ENCODE data around the gene APPL2.

Gene APPL2

DNA sequence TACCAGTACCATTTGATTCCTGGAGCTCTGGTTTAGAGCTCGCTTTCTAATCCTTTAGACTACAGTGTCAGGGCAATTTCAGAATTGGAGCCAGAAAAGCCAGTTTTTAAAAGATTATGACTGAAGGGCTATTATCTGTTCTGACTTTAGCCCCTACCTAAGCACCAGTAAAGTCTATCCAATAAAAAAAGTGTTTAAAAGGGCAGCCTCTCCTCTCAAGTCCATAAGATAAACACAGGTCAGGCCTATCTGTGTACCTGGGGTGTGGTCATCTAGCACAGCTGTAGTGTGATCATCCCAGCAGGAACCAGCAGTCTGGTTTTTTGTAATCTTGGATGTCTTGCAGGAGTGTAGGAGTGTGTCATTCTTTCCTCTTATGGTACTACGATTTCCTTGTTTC lies 6.6 kb downstream of the APPL2 start:
- H3K9ac ChIP-seq (ENCODE audit: insufficient read length), result no peak overlapping the region
- TF ChIP-seq POLR2AphosphoS5 (IDR thresholded peaks at IDR 0.05; ENCODE audit: borderline replicate concordance, low read depth, low read length), result no peak
- no peak for TF ChIP-seq FOXP2 (optimal IDR thresholded peaks at IDR 0.05; ENCODE audit: control extremely low read depth, extremely low read length, insufficient read depth)
- no peak for TF ChIP-seq EZH2 (IDR thresholded peaks at IDR 0.05)
- no peak overlapping the region for H3K27ac ChIP-seq
- no peak for DNase-seq (ENCODE audit: low read depth, low spot score)
- no peak overlapping the region for H3K4me3 ChIP-seq
- peaks cover 9% of the 10 kb centered on the region; the same call in 1 of the 2 replicates for H3K36me3 ChIP-seq (ENCODE audit: insufficient read depth, low read length)
- H3K9me3 ChIP-seq (ENCODE audit: low read depth, low read length), result no peaks in the 10 kb centered on the region

GRCh38 chr12:105228966-105229365 lies 7.0 kb downstream of the APPL2 start:
- H3K27ac ChIP-seq, result no peak overlapping the region
- no peaks in the 10 kb centered on the region for H3K9me3 ChIP-seq (ENCODE audit: low read depth, low read length)
- DNase-seq (ENCODE audit: low read depth, low spot score), result no peak
- TF ChIP-seq FOXP2 (optimal IDR thresholded peaks at IDR 0.05; ENCODE audit: control extremely low read depth, extremely low read length, insufficient read depth), result no peak
- no peak for TF ChIP-seq EZH2 (IDR thresholded peaks at IDR 0.05)
- TF ChIP-seq POLR2AphosphoS5 (IDR thresholded peaks at IDR 0.05; ENCODE audit: borderline replicate concordance, low read depth, low read length), result no peak
- peaks cover 10% of the 10 kb centered on the region; the same call in 1 of the 2 replicates for H3K36me3 ChIP-seq (ENCODE audit: insufficient read depth, low read length)
- H3K9ac ChIP-seq (ENCODE audit: insufficient read length), result no peak overlapping the region
- no peak overlapping the region for H3K4me3 ChIP-seq

GRCh38 chr12:105228494-105228893 lies 7.5 kb downstream of the APPL2 start:
- TF ChIP-seq EZH2 (IDR thresholded peaks at IDR 0.05) (no peak), FOXP2 (optimal IDR thresholded peaks at IDR 0.05; ENCODE audit: control extremely low read depth, extremely low read length, insufficient read depth) (no peak), POLR2AphosphoS5 (IDR thresholded peaks at IDR 0.05; ENCODE audit: borderline replicate concordance, low read depth, low read length) (no peak)

DNA sequence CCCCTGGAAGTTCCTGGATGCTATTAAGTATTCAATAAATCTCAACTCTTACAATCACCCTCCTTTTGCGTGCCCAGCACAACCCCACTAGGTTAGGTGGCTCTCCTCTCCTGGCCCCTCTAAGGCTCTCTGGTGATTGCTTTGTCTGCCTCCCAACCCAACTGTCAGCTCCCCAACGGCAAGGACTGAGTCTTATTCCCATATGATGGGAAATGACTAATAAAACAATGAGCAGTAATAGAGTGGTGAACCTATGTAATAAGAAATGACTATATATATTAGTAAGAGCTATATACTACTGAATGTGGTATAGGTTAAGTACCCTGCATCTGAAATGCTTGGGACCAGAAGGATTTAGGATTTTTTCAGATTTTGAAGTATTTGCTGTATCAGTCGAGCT lies 8.1 kb downstream of the APPL2 start:
- Histone ChIP-seq H3K9me3 (ENCODE audit: low read depth, low read length) (no peaks in the 10 kb centered on the region), H3K36me3 (ENCODE audit: insufficient read depth, low read length) (peaks cover 14% of the 10 kb centered on the region; the same call in 1 of the 2 replicates), H3K27ac (no peak overlapping the region), H3K4me3 (no peak overlapping the region), H3K9ac (ENCODE audit: insufficient read length) (no peak overlapping the region)
- TF ChIP-seq POLR2AphosphoS5 (IDR thresholded peaks at IDR 0.05; ENCODE audit: borderline replicate concordance, low read depth, low read length) (no peak), EZH2 (IDR thresholded peaks at IDR 0.05) (no peak), FOXP2 (optimal IDR thresholded peaks at IDR 0.05; ENCODE audit: control extremely low read depth, extremely low read length, insufficient read depth) (no peak)
- no peak for DNase-seq (ENCODE audit: low read depth, low spot score)

More at GRCh38 chr12:105228494-105228893, 7.5 kb downstream of the APPL2 start:
- Histone ChIP-seq H3K4me3 (no peak overlapping the region), H3K27ac (no peak overlapping the region), H3K36me3 (ENCODE audit: insufficient read depth, low read length) (peaks cover 14% of the 10 kb centered on the region; the same call in 1 of the 2 replicates), H3K9ac (ENCODE audit: insufficient read length) (no peak overlapping the region), H3K9me3 (ENCODE audit: low read depth, low read length) (no peaks in the 10 kb centered on the region)
- DNase-seq (ENCODE audit: low read depth, low spot score), result no peak

- H3K36me3 ChIP-seq (ENCODE audit: insufficient read depth, low read length), result peaks cover 16% of the 10 kb centered on the region; the same call in 1 of the 2 replicates
- H3K4me3 ChIP-seq, result peak overlapping the region; percentile 61
- DNase-seq (ENCODE audit: low read depth, low spot score), result peak; percentile 51
- H3K9me3 ChIP-seq (ENCODE audit: low read depth, low read length), result no peaks in the 10 kb centered on the region
- TF ChIP-seq FOXP2 (optimal IDR thresholded peaks at IDR 0.05; ENCODE audit: control extremely low read depth, extremely low read length, insufficient read depth) (no peak), POLR2AphosphoS5 (IDR thresholded peaks at IDR 0.05; ENCODE audit: borderline replicate concordance, low read depth, low read length) (no peak)
- peak overlapping the region; percentile 79 for H3K27ac ChIP-seq
- H3K9ac ChIP-seq (ENCODE audit: insufficient read length), result peak overlapping the region; percentile 34
Measured at GRCh38 chr12:105226219-105226618, 9.8 kb downstream of the APPL2 start.

GRCh38 chr12:105225505-105226015 lies 10.4 kb downstream of the APPL2 start:
- Histone ChIP-seq H3K9ac (ENCODE audit: insufficient read length) (peak overlapping the region; percentile 34), H3K9me3 (ENCODE audit: low read depth, low read length) (no peaks in the 10 kb centered on the region), H3K4me3 (peak overlapping the region; percentile 33), H3K36me3 (ENCODE audit: insufficient read depth, low read length) (peaks cover 18% of the 10 kb centered on the region; the same call in 1 of the 2 replicates), H3K27ac (peak overlapping the region; percentile 50; the same call in 1 of the 2 replicates)
- no peak for DNase-seq (ENCODE audit: low read depth, low spot score)
- TF ChIP-seq POLR2AphosphoS5 (IDR thresholded peaks at IDR 0.05; ENCODE audit: borderline replicate concordance, low read depth, low read length) (no peak), EZH2 (IDR thresholded peaks at IDR 0.05) (no peak), FOXP2 (optimal IDR thresholded peaks at IDR 0.05; ENCODE audit: control extremely low read depth, extremely low read length, insufficient read depth) (no peak)

- Histone ChIP-seq H3K36me3 (ENCODE audit: insufficient read depth, low read length) (peaks cover 18% of the 10 kb centered on the region; the same call in 1 of the 2 replicates), H3K4me3 (no peak overlapping the region), H3K9ac (ENCODE audit: insufficient read length) (no peak overlapping the region), H3K27ac (no peak overlapping the region), H3K9me3 (ENCODE audit: low read depth, low read length) (no peaks in the 10 kb centered on the region)
- DNase-seq (ENCODE audit: low read depth, low spot score), result no peak
- TF ChIP-seq FOXP2 (optimal IDR thresholded peaks at IDR 0.05; ENCODE audit: control extremely low read depth, extremely low read length, insufficient read depth) (no peak), POLR2AphosphoS5 (IDR thresholded peaks at IDR 0.05; ENCODE audit: borderline replicate concordance, low read depth, low read length) (no peak), EZH2 (IDR thresholded peaks at IDR 0.05) (no peak)
Measured at GRCh38 chr12:105224399-105224798, 11.6 kb downstream of the APPL2 start.

- peaks cover 18% of the 10 kb centered on the region; the same call in 1 of the 2 replicates for H3K36me3 ChIP-seq (ENCODE audit: insufficient read depth, low read length)
- H3K27ac ChIP-seq, result no peak overlapping the region
- H3K9ac ChIP-seq (ENCODE audit: insufficient read length), result no peak overlapping the region
- TF ChIP-seq POLR2AphosphoS5 (IDR thresholded peaks at IDR 0.05; ENCODE audit: borderline replicate concordance, low read depth, low read length), result no peak
- no peak for TF ChIP-seq FOXP2 (optimal IDR thresholded peaks at IDR 0.05; ENCODE audit: control extremely low read depth, extremely low read length, insufficient read depth)
- TF ChIP-seq EZH2 (IDR thresholded peaks at IDR 0.05), result no peak
- no peaks in the 10 kb centered on the region for H3K9me3 ChIP-seq (ENCODE audit: low read depth, low read length)
- DNase-seq (ENCODE audit: low read depth, low spot score), result no peak
- H3K4me3 ChIP-seq, result no peak overlapping the region
Measured at GRCh38 chr12:105223884-105224283, 12.1 kb downstream of the APPL2 start.

All from SK-N-MC (cell line).